22Rv1 (cell line): ENCODE results near the gene SENP8.

ENCODE experiments used
- H3K27ac ChIP-seq: fragments of 450-650 bp; 2 replicates; pipeline ENCODE4 v1.5.1; 2017
- CTCF ChIP-seq: fragments of 450-650 bp; IDR thresholded peaks from 2 replicates; pipeline ENCODE4 v1.5.1; 2017; ENCODE audit warnings: mild to moderate bottlenecking
- ZFX ChIP-seq: fragments of 450-650 bp; IDR thresholded peaks from 2 replicates; pipeline ENCODE4 v1.6.1; 2017; ENCODE audit warnings: antibody characterized with exemption, borderline replicate concordance

SENP8 gene

GRCh38 chr15:72155635-72156616 is 37.7 kb downstream of the SENP8 start:
- peak overlapping the region; percentile 83 for H3K27ac ChIP-seq

GRCh38 chr15:72156928-72157327 is 38.7 kb downstream of the SENP8 start:
- TF ChIP-seq ZFX, result no peak
- no peak for TF ChIP-seq CTCF
- H3K27ac ChIP-seq, result no peak overlapping the region

More at GRCh38 chr15:72155635-72156616, 37.7 kb downstream of the SENP8 start:
- TF ChIP-seq CTCF, result peak; percentile 84
- TF ChIP-seq ZFX, result no peak

GRCh38 chr15:72160696-72161245 is 42.6 kb downstream of the SENP8 start:
- H3K27ac ChIP-seq, result no peak overlapping the region
- TF ChIP-seq CTCF (no peak), ZFX (no peak)

GRCh38 chr15:72161361-72162132 is 43.3 kb downstream of the SENP8 start:
- no peak for TF ChIP-seq CTCF
- no peak for TF ChIP-seq ZFX

GRCh38 chr15:72162569-72162968 is 44.4 kb downstream of the SENP8 start:
- TF ChIP-seq CTCF (no peak), ZFX (no peak)
- H3K27ac ChIP-seq, result no peak overlapping the region

More at GRCh38 chr15:72161361-72162132, 43.3 kb downstream of the SENP8 start:
- peak overlapping the region; percentile 18; the same call in 1 of the 2 replicates for H3K27ac ChIP-seq

GRCh38 chr15:72163719-72164118 is 45.5 kb downstream of the SENP8 start:
- H3K27ac ChIP-seq, result no peak overlapping the region
- TF ChIP-seq ZFX, result no peak
- TF ChIP-seq CTCF, result no peak
